HG02840 (cell line): ENCODE data around the gene PKN2.

Experiments used
- ATAC-seq: cut with Tn5 transposase; IDR thresholded peaks from one replicate; pipeline ENCODE4 v1.9.1; 2021; ENCODE audit warnings: mild to moderate bottlenecking, moderate library complexity, moderate number of reproducible peaks; ENCODE audit not compliant: unreplicated experiment, low FRiP score

PKN2 gene

DNA sequence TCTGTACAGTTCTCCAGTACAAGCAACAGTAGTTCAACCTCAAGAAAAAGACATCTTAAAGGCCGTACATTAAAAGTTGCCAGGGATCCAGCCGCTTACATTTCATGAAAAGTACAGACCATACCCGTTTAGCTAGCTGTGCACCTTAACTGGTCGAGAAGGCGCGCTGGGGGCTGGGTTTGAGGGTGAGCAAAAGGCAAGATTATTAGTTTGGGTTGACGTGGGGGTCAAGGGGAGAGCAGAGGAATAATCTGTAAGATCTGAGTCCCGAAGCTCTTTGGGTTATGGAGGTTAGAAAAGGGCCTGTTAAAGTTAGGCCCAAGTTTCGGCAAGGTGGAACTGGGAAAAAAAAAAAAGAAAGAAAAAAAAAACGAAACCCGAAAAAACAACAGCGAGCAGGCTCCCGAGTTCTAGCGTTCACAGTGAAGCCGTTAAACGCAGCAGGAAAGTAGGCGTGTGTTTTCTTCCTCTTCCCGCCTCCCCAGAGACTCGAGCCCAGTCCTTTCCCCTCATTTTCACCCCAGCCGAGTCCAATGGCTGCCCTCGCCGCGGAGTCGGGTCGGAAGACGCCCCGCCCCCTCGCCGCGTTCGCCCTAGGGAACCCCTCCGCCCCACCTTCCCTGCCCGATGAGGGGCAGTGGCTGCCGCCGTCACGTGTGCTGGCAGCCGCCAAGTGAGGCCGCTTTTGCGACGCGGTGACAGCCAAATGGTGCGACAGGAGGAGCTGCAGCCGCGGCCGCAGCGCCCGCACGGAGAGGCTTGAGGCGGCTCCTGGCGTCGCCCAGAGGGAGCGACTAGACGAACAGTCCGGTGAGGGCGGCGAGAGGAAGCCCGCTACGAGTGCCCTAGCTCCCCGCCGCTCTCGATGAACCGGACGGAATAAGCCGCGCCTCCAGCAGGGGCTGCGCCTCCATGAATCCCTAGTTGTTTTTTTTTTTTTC is at the start of gene PKN2:
PKN2 (plus strand) TSS at position 733 of the 941 bp plus-strand sequence. CDS start 308 bp downstream, outside the sequence.
- ATAC-seq = peak; percentile 89

DNA sequence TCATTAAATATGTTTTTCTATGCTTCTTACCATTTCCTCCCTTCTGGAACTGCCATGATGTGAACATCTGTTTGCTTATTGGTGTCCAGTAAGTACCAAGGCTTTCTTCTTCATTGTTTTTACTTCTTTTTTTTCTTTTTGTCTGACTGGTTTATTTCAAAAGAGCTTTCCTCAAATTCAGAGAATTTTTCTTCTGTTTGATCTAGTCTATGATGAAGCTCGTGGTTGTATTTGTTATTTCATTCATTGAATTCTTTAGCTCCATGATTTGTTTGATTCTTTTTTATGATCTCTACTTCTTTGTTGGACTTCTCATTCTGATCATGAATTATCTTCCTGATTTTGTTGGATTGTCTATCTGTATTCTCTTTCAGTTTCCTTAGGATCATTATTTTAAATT is 49.5 kb upstream of the PKN2 start:
- ATAC-seq = no peak

DNA sequence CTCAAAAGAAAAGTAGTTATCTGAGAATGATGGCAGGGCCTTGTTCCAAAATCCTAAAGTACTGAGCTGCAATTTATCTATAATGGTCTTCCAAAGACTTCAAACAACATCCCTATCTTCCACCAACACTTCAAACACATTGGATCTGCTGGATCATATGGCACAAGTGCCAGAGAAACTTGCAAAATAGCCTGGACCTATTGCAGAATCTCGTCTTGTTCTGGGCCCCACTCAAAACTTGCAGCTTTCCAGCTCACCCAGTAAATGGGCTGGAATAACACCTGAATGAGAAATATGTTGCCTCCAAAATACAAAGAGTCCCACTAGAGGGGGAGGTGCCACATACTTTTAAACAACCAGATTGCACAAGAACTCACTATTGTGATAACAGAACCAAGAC is 44.0 kb upstream of the PKN2 start:
- no peak for ATAC-seq

DNA sequence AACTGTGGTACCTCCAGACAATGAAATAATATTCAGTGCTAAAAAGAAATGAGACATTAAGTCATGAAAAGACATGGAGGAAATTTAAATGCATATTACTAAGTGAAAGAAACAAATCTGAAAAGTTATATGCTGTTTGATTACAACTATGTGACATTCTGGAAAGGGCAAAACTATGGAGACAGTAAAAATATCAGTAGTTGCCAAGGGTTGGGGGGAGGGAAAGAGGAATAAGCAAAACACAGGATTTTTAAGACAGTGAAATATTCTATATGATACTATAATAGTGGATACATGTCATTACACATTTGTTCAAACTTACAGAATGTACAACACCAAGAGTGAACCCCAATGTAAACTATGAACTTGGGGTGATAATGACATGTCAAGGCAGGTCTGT is 38.2 kb upstream of the PKN2 start:
- ATAC-seq = no peak

DNA sequence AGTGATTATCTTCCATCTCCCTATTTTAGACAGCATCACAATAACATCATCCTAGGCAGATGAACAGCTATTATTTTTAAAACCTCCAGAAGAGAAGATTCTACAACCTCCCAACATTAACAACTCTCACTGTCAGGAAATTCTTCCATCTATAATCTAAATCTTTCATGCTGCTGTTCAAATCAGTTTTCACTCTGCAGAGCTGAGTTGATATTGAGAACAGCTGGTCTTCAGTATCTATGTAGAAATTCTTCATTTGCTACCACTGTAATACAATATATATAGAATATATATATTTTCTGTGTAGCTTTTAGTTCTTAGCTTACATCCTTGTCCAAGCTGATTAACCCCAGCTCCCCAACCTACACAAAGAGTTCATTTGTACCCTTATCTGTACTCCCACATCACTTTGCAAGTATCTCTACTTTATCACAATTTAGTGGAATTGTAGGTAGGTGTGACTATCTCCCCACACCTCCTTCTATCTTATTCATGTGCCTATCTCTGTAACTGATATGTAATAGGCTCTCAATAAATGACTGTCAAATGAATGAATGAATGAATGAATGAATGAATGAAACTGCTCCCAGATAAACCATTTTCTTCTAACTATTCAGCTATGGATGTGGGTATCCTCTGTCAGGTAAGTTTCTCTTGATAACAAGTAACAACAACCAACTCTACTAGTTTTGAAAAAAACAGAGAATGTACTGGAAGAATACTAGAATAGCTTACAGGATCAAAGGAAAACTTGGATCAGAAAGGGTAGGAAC is 37.4 kb upstream of the PKN2 start:
- no peak for ATAC-seq

DNA sequence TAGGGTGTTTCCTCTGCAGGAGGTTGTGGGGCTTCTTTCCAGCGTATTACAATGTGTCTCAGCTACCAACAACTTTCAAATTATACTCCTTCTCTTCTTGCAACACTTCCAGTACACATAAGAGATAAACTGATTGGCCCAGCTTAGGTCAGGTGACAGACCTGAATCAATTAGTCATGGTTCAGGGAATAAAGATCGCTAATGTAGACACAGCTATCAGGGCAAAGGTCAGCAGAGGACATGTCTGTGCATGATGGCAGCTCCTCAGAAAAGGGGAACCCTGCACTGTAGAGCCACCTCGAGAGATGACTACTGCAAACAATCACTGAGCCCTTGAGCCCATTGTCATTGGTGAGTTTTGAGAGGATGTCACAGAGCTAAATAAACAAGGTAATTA is 36.8 kb upstream of the PKN2 start:
- ATAC-seq = no peak

DNA sequence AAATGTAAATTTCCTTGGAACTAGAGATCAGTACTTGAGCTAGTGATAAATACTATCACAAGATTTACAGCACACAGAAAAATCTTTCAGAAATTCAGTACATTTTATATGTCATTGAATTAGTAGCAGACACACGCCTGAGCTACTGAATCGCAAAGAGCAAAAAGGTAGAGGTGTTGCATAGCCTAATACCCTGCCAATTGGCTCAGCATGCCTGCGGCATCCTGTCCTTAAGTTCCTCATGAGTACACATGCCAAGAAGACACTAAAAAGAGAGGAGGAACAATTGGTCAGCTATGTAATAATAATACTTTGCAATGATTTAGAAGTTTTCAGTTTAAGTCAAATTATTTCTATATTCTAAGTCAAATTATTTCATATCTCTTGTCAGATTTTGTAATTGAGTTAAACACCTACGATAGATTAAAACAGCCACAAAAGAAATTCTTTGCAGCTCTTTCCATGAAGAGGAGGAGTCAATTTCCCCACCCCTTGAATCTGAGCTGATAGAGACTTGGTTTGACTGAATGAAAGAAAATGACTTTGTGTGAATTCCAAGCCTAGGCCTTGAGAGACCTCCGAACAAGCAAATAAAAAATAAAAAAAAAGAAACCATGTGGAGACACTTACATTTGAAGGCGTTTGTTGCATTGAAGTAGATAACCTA is 36.2 kb upstream of the PKN2 start:
- no peak for ATAC-seq

DNA sequence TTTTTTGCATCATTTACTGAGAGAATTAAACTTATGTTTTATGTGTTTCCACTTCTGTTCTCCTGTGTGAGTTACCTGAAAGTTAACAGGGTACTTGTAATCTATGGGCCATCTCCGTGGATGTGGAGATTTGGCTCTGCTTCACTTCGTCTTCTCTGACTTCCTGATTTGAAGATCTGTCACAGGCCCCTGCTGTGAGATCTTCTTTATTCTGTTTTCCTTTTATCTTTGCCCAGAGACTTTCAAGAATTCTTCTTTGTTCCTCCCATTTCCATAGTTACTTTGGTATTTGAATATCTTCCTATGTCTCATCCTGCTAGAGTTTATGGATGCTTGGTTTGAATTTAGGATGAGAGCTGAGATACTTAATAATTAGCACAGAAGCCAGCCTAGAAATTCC is 35.4 kb upstream of the PKN2 start:
- no peak for ATAC-seq

DNA sequence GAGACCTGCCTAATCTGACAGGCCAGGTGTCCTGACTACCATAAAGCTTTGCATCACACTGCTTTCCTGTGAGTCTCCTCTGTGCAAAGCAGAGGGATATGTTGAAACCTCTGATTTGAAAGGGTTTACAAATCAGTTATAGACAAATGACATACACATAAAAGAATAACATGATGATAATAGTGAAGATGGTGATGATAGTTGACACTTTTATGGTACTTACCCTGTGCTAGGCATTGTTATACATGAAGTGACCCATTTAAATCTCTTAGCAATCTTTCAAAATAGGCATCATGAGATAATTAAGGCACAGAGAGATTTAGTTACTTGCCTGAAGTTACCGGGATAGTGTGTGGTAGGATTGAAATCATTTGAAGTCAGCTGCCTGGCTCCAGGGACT is 34.1 kb upstream of the PKN2 start:
- ATAC-seq = no peak

DNA sequence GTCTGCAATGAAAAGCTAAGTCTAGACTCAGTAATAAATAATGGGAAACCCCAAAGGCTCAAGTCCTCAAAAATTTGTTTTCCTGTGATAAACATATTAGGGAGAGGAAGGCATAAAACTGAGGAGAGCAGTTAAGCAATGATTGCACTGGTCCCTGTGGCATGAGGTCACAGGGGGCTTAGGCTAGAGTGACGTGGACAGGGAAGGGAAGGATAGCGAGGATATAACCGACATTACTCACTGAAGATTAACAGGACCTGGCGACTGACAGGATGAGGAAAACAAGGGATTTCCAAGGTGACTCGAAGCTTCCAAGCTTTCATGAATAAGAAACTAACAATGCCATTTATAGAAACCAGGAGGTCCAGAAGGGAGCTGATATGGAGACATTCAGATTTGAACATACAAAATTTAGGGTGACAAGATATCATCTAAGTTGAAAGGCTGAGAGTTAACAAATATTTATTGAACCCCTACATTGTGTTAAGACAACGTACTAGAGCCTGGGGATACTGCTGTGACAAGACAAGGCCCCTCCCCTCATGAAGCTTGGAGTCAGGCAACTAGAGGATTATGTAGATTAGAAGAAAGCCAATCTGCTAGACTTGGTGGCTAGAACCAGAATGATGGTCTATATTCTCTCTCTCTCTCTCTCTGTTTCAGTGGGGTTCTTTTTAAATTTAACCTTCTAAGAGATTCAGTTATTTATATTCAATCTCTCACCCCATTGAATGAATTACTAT is 33.2 kb upstream of the PKN2 start:
- ATAC-seq = no peak

DNA sequence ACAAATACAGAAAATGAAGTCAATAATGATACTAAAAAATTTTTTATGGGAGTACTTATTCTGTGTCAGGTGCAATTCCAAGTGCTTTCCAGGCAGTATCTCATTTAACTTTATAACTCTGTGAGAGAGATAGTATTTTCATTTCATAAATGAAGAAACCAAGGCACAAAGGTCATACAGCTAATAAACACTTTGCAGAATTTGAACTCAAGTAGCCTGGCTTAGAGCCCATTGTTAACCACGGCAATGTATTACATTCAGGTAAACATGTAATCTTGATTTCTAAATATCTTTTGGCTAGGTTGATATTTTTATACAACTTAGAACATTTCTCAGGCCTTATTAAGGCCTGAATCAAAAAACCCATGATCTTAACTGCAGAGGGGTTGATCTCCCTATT is 28.9 kb upstream of the PKN2 start:
- ATAC-seq = no peak

DNA sequence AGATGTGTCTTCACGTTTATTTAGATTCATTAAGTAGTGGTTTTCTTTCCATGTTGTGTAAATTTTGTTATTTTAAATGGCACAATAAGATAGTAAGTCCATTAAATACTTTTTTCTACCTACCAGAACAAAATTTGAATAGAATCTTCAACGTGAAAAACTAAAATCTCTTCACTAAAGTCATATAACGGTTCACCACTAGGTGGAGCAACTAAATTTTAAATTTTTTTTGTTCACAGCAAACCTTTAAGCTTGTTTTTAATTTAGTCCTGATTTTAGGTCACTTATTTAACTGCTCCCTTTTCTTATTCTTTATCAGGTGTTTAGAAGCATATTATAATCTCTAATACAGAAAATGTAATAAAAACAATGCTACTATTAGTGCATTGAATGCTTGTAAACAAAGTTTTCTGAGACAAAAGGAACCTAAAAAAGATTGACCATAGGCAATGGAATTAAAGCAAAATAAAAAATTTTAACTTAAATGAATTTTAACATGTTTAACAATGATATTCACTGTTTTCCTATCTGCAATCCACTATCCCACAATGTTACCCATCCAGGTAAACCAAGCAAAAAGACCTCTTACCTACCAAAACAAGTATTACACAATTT is 28.3 kb upstream of the PKN2 start:
- no peak for ATAC-seq

DNA sequence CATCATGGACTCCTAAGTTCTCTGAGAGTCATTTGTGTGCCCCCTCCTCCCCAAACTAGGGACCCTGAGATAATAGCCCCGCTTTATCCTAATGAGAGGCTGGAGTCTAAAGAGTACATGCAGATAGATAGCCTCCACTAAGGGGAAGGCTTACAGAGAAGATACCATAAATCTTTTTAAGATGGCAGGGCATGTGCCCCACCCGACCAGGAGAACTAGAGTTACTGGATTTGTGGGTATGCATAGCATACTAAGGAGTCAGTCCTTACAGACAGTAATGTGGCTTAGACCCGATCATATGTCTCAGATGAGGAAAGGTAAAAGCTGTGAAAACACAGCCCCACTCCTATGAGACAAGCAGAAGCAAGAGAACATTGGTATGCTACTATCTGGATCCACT is 25.7 kb upstream of the PKN2 start:
- ATAC-seq = no peak

DNA sequence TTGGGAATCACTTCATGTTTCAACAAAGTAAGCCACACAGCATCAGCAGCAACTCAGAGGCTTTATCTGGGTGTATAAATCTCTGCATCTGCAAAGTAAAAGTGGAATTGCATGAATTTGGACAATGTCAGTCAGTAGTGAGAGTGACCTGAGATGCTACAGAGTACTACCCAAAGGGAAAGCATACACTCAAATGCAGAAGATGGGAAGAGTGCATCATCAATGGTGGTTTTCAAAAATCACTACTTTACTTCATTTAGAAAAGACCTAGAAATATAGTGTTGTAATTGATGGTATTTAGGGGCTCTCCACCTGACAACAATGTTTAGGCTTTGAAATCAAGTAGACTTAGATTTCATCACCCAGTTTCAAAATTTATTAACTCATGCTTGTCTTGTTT is 24.5 kb upstream of the PKN2 start:
- ATAC-seq = no peak

DNA sequence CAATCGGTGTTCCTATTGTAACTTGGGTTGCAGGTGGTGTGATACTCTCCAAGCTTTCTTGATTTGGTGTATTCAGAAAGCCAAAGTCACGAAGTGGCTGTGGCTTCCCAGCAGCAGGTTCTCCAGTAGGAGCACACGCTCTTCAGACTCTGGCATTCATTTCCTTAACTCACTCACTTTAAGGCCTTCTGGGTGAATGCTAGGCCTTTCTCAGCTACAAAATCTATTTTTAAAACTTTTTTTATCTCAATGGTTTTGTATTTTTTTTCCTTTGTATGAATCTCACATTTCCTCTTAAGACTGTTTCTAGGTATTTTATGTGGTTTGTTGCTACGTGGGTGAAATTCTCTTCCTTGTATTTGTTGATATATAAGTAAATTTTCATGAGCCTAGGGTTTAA is 22.9 kb upstream of the PKN2 start:
- ATAC-seq = no peak

DNA sequence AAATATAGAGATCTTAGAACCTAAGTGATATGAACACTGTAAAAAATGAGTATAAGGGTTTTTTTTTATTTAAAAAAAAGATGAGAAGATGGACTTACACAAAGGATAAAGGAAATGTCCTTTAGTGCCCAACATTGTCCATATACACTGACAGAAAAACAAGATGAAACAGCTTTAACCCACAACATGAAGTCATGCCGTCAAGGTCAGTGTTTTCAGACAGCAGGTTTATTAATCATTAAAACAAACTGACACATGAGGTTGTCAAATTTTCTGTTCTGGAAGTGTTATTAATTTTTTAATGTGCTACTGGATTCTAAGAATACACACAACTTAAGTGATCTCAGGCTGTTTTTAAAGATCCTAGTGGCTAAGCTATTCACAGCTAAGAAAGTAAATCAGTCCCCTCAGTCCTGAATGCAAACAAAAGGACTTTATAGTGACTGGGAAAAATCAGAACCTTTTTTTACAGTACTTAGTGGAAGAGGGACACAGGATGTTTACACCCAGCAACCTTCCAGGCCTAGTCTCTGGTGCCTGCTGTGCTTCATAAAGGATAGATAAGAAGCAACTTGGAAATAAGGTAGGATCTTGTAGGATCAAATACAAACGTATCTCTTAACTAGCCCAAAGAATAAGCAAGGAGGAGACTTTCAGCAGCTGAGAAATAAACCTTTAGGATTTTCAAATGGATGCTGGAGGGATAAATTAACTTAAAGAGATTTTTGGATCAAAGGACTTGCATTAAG is 21.9 kb upstream of the PKN2 start:
- no peak for ATAC-seq

DNA sequence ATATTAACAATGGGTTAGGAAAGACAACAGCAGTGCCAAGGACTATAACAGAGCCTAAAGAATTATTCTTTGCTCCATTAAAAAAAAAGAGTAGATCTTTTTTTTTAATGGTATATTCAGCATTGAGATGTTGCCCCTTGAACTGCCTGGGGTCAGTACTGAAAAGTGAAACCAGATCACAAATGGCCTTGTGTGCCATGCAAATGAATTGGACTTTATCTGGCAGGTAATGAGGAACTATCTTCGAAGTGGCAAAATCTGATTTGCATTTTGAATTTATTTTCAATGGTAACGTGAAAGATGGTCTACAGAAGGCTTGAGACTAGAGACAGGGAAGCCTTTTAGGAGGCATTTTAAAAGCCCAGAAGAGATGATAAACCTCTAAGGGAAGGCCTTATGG is 21.4 kb upstream of the PKN2 start:
- ATAC-seq = no peak

DNA sequence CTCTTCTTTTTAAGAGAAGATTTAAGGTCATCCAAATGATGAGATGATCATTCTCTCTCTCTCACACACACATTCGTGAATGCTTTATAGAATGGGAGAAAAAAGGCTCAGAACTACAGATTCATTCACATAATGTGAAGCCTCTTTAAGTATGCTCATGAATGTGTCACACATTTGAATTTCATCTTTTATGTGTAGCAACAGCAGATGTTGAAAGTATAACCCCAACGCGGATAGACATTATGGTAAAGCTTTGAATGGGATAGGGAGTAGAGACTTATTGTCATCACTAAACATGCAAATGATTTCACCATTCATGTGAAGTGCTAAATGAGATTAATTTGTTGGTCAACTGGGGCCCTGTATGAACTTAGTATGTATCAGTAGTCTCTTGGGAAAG is 15.7 kb upstream of the PKN2 start:
- ATAC-seq = no peak

DNA sequence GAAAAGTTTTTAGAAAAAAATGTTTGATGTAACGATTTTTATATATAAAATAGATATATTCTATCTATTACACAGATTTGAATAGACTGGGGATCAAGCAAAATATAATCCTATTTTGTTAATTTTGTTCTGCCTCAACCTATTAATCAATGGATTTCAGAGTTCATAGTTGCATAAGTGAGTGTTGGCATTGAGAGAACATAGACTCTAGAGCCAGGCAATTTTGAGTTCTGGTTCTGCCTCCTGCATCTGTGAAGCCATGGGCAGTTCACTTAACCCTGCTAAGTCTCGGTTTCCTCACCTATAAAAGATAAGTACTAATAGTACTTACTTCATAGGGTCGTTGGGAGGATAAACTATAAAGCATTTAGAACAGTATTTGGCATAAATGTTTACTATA is 13.6 kb upstream of the PKN2 start:
- no peak for ATAC-seq
